Measurements from ENCODE around the gene NECAB2.

GRCh38 chr16:83923581-83924365, 44.3 kb upstream of the NECAB2 start:
- TF ChIP-seq EZH2 (IDR thresholded peaks at IDR 0.05; ENCODE audit: borderline replicate concordance, low read depth, low read length, severe bottlenecking): no peak
- TF ChIP-seq CTCF (IDR thresholded peaks at IDR 0.05; ENCODE audit: borderline replicate concordance, extremely low read depth, low read length, poor library complexity, severe bottlenecking): no peak
